Hematopoietic multipotent progenitor cell treated with erythropoietin and hydrocortisone succinate and interleukin-3 and kit ligand, for 8 days (in vitro differentiated cells): Measurements from ENCODE around the gene GATD1.

Experiments
- DNase-seq: peaks from one replicate; pipeline ENCODE4 v3.0.0-alpha.2; 2015

The GATD1 gene

DNA sequence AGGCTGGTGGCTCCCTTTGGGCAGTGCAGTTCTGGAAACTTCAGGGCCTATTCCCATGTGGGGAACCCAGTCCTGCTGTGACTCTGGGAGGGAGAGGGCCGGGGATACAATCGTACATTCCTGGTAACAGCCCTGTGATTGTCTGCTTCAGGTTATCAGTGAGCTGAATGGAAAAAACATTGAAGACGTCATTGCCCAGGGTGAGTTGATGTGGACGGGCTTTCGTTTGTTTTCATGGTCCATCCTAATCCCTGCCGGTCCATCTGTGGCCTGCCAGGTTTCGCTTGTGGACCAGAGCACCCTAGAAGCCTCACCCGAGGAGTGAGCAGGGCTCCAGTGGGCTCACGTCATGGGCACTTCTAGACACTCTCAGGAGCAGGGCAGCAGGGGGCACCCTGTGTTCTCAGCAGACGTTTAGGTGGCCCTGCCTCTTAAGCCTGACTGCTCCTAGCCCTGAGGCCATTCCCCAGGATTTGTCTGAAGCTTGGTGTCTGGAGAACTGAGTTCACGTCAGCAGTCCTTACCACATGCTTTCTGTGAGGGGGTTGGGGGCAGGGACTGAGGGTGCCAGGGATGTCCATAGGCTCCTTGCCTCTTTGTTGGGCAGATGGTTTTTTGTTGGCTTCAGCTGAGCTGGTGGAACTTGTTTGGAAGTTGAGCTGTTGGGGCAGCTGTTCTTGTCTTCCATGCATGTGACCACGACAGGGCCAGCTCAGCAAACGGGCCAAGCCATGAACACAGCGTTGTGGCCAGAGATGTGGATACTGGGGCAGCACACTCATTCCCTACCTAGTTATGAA is 34.4 kb upstream of the GATD1 start:
- peak; percentile 57 for DNase-seq

DNA sequence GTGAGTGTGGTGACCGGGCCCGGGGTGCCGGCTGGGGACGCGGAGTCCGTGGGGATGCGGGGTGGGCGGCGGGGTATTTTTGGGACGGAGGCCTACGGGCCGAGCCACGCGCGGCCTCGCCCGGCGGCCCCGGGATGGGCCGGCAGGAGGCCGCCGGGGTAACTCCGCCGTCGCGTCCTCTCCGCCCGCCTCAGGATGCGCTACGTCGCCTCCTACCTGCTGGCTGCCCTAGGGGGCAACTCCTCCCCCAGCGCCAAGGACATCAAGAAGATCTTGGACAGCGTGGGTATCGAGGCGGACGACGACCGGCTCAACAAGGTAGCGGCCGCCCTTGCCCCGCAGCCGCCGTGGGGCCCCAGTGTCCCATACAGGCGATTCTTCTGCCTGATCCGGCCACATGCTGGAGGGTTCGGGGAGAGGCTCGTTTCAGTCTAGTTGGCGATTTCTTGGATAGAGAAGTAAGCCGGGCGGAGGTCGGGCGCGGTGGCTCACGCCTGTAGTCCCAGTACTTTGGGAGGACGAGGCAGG is 32.8 kb upstream of the GATD1 start:
- DNase-seq: no peak

DNA sequence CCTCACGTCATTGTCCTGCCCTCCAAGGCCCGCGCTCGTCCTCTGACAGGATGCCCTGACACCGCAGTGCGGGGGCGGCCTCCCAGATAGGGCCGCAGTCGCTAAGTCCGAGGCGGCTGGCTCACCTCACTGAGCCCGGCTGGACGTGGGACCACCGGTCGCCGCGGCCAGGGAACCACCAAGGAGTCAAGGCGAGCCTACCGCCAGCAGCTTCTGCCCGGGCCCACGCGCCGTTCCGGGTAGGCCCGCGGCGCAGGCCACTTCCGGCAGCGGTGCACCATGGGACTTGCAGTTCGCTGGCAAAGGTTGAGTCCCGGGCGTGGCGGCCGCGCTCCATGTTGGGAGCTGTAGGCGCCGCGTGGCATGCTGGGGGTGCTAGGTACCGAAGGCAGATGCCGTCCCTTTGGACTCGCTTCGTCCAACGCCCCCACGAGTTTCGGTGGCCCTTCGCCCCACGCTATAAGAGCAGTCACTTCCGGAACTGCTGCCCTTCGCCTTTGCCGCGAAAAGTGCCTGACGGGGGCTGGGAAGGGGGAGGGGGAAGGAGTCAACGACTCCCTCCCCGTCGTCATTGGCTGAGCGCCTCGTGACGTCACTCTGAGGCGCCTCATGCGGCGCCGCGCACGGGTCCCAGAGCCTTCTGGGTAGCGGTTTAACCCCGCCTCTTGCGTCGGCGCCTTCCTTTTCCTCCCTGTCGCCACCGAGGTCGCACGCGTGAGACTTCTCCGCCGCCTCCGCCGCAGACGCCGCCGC is 32.2 kb upstream of the GATD1 start, which contains the start of gene RPLP2:
Gene RPLP2 (plus strand): TSS at position 681 of the 753 bp plus-strand sequence. CDS start 268 bp downstream, outside the sequence.
- peak; percentile 97 for DNase-seq

DNA sequence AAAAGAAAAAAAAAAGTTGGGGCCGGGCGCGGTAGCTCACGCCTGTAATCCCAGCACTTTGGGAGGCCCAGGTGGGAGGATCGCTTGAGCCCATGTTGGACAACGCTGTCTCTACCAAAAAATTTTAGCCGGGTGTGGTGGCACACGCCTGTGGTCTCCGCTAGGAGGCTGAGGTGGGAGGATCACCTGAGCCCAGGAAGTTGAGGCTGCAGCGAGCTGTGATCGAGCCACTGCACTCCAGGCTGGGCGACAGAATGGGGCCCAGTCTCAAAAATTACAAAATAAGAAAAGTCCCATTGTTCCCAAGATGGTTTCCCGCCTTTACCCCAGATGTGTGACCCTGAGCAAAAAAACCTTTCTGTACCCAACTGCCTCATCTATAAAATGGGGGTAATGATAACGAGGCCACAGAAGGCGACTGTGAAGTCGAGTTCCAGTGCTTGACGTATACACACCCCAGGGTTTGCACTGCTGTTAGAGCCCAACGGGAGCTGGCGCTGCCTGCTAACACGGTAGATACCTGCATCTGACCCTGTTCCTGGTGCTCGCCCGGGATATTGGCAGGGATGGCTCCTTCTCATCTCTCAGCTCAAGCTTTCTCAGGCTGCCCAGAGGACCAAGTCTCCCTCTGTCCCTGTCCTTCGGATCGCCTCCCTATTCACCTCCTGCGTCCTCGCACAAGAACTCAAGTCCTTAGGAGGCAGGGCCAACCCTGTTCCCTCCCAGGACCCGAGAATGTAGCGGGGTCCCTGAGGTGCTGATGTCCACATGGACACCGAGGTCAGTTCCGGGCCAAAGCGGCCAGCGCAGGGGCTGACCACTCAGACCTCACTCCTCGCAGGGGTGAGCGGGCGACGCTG is 31.4 kb upstream of the GATD1 start:
- DNase-seq: peak; percentile 46

DNA sequence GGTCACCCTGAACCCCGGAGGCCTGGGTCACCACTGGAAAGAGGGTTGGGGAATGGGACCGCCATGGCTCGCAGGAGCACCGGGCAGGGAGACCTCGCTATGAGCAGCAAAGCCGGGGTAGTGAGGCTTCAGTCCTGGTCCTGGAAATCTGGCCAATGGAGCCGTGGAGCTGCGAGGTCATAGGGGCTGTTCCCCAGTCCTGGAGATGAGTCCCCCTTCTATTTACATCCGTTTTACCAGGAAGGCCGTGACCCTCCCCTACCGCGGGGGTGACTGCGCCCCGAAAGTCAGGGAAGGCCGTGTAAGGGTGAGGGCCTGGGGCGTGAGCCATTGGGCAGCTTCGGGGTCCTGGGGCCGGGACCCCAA is 27.3 kb upstream of the GATD1 start:
- DNase-seq: peak; percentile 12

DNA sequence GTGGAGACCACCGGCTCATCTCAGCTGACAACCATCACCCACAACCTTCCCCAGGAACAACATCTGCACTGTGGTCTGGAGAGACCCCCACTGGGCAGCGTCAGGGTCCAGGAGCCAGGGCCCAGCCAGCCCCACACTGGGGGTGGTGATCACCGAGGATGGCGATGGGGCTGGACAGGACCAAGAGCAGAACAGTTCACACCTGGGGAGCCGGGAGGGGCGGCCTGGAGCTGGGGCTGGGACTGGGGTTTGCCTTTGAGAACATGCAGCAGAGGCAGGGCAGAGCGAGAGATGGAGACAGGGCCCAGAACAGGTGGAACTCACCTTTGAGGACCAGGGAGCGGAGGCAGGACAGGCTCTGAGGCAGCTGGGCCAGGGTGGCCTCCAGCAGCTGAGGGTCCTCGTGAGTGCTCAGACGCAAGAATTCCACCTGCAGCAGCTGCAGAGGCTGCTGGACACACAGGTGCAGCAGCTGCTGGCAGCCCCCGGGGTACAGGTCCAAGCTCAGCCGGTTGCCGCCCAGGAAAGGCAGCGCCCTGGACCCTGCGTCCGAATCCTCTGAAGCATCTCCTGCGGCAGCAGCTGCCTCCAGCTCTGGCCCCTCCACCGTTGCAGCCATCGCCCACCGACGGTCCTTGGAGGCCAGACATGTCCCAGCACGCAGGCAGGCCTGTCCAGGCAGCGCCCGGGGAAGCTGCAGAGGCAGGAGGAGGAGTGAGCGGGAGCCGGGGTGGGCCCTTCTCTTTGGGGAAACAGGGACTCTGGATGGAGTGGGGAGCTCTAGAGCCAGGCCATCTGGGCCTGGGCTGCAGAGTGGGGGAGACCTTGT is 26.7 kb upstream of the GATD1 start:
- no peak for DNase-seq

DNA sequence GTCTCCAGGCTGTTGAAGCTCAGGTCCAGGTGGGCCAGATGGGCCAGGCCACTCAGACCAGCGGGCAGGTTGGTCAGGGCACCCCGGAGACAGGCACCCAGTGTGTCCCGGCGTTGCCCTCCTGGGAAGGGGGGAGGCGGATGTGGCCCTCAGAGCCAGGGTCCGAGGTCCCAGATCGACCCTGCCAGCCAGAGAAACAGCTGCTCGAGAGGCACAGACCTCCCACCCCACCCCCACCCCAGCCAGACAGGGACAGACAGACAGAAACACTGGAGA is 26.1 kb upstream of the GATD1 start:
- DNase-seq: no peak

DNA sequence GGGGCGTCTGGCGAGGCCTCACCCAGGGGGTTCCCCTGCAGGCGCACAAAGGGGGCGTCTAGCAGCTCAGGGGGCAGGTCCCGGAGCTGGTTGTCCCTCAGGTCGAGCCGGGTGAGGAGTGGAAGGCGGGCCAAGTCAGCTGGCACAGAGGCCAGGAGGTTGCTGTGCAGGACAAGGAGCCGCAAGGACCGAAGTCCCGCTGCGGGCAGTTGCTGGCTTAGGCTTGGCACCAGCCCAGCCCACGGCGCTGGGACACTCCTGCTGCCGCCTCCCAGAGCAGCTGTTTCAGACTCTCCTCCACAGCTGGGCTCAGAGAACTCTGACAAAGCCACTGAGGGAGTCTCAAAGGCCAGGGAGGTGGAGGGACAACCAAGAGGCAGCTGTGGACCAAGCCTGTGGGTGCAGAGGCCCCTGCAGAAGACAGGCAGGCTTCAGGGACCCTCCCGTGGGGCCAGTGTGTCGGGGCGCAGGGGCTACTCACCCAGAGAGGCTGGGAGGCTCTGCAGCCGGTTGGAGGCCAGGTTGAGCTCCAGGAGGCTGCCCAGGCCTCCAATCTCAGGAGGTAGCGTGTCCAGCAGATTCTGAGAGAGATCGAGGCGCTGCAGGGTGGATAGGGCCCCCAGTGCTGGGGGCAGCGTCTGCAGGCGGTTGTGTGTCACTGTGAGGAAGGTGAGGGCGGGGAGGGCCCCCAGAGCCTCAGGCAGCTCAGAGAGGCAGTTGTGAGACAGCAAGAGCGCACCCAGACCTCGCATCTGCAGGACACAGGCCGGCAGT is 25.6 kb upstream of the GATD1 start:
- no peak for DNase-seq

DNA sequence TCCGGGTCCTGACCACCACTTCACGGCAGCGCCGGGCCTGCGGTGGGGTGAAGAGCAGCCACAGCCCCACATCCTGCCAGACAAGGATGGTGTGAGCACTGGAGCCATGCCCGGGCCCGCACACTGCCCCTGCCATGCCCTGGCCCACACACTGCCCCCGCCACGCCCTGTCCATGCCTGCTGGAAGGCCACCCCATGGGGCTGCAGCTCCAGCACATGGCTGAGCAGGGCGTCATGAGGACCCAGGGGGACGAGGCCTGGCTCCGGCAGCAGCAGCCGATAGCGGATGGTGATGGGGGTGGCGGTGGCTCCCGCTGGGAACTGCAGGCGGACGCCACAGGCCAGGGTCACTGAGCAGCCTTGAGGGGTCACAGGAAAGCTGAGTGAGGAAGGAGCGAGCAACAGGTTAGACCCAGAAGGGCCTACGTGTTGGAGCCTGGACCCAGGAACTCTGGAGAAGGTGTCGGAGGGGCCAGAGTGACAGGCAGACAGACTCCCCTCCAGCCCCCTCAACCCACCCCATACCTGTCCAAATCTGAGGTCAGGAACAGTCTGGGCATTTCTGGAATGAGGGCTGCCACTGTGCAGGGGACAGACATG is 24.8 kb upstream of the GATD1 start:
- DNase-seq: no peak

DNA sequence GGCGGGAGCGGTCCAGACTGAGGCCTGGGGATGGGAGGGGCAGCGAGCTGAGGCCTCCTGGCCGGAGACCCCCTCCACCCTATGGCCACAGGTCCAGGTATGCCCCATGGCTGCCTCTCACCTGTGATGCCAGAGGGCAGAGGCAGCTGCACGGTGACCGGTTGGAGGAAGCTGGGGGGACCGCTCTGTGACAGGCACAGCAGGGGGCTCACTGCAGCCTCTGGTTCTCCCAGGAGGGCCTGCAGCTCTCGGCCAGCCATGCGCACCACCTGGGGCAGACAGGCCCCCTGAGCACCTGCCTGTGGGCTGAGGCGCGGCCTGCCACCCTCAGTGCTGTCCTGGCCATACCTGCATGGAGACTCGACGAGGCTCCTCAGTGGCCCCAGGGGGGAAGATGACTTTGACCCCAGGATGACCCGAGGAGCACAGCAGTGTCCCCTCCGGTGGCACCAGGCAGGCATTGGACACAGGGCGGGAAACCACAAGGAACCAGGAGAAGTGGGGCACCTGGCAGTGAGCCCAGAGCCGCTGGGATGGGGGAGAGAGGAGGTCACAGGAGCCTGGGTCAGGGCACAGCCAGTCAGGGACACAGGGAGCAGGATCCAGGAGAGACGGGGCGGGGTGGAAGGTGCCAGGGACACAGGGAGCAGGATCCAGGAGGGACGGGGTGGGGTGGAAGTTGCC is 24.0 kb upstream of the GATD1 start:
- DNase-seq: no peak

DNA sequence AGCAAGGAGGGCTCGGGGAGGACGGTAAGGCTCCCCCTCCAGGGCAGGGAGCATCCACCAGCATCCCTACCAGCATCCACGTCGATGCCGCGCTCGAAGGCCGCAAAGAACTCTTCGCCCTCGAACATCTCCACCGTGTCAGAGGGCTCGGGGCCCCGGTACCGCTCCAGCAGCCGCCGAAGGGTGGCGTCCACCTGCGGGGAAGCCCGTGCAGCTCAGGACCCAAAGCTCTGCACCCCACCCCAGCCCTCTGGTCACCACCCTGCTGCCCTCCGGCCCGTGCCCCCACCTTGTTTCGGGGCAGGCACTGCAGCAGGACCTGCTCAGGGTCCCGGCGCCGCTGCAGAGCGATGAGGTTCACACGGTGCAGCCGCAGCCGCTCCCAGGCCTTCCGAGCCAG is 23.2 kb upstream of the GATD1 start:
- no peak for DNase-seq

DNA sequence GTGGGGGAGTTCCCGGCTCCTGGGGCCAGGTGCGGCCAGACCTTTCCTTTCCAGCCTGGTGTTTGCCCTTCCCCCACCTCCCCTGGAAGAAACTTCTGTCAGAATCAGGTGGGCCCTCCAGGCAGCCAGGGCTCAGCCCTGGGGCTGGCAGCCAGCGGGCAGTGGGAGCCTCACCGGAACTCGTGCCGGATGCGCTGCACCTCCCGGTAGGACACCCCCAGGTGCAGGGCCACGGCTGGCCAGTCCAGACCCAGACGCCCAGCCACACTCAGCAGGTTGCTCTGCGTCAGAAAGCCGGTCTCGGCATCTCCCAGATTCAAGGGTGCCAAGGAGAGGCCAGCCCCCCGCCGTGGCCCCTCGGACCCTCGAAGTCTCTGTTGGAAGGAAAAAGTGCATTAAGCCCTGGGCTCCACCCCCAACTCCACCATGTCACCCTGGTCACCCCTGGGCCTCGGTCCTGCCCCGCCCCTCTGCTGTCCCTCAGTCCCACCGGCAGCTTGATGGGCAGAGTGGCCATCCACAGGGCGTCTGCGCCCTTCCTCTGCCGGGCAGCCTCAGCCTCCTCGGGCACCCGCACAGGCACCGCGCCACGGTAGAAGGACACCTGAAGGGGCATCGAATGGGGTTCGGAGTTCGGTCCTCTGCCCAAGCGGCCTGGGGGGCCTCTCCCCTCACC is 22.5 kb upstream of the GATD1 start:
- DNase-seq: no peak

DNA sequence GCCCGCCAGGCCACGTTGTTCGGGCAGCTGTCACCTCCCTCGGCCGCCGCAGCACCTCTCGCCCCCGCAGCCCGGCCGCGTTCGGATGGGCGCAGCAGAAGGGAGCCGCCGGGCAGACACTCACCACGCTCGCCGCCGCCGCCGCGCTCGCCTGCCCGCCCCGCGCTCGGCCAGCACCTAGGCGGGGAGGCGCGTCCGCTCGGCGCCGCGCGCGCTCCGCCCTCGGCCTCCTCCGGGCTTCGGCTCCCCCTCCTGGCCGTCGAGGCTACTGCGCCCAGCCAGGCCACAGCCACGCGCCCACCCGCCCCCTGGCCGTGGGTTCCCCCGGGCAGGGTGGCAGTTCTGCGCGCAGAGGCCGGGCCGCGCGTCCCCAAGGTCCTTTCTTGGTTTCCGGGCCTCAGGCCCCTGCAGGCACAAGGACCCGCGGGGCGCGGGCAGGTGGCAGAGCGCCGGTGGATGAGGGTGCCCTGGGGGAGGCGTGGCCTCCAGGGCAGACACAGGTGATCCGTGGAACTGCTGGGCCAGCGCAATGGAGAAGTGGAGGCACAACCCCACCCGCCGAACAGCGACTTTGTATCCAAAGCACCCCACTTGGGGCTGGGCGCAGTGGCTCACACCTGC is 20.9 kb upstream of the GATD1 start, which contains the start of gene SLC25A22:
Gene SLC25A22 (minus strand): TSS at position 189 of the 621 bp plus-strand sequence. CDS start 3,275 bp downstream, outside the sequence.
- peak; percentile 77 for DNase-seq

DNA sequence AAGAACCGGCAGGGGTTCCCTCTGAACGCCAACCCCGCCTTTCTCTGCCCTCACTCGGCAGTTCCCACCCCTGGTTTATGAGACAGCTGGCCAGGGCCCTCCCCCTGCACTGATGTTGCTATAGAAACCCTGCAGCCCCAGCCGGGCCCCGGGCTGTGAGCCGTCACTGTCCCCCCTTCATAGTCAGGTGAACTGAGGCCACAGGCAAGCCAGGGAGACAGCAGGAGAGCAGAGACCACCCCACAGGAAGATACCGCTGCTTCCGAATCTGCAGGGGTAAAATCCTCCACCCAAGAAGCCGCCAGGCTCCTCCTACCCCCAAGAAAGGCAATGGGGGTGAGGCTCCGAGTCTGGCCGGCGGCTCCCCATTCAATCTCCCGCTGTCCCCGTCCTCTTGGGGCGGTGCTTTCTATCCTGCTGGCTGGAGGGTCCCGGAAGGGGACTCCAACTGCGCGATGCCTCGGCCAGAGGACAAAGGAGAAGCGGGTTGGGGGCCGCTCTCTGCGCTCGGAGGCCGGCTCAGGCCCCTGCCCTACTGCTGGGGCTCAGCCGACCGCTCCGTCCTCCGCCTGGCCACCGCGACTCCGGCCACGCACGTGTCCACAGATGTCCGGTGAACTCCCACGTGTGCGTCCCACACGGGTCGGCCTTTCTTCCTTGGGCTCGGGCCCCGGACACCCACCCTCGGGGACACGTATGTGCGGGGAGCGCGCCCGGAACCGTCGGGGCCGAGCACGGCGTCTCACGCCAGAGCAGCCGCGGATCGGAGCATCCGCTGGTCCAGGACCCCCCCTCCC is 20.2 kb upstream of the GATD1 start:
- peak; percentile 73 for DNase-seq

DNA sequence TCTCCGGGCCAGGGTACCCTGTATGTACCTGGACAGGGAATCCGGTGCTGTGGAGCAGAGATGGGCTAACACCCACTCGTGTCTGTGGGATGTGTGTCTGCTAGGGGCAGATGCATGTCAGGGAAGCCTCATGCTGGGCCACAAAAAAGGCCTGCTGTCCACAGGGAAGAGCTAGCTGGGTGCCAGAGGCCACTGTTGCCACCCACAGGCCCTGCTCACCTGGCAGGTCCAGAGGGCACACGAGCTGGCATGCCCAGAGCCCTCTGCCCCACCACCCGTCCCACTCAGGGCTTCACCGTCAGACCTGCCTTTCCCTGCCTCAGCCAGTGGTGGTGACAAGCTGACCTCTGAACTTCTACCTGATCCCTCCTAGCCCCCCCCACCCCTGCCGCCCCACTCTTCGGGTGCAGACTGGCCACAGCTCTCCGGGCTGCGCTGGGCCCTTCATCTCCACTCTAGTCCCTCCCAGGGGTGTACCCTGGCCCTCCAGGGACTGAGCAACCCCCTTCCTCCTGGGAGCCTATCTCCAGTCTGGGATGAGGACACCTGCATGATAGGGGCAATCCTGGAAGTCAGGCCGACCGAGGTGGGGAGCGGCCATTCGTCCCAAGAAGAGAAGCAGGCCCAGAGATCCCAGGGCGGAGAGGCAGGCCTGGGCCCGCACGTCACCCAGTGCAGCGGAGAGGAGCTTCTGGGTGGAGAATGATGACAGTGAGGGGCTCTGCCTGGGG is 19.4 kb upstream of the GATD1 start:
- DNase-seq: no peak

DNA sequence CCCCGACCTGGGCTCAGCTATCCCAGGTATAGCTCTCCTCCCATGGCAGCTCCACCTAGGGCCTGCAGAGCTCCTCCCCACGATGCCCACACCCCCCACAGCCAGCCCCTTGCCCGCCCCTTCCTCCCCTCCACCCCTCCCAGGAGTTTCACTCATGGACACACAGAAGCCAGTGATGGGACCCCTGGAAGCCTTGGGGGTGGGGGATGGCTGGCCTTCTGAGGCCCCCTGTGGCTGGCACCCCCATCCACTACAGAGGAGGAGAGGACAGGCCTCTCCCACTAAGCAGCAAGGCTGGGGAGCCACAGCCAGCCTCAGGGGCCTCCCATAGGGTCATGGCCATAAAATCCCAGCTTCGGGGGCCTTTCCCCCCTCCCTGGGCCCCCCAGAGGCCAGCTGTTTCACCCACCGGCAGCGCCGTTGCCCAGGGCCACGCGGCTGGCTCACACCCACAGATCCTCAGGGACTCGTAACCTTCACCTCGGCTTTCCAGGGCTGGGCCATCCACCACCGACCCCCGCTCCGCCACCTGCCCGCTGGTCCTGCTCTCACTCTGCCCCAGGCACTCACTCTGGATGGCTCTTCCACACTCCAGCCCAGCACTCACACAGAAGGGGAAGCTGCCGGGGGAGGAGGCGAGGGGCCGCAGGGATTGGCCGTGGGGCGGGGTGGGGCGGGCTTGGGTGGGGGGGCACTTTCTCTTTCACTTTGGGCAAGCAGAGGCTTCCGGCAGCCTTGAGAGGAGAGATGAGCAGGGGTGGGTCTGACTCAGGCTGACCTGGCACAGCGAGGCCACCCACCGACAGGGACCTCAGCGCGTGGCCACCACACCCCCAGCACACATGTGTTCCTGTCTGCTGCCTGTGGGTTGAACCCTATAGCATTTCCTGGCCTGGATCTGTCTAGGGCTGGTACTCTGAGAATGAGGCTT is 18.6 kb upstream of the GATD1 start:
- DNase-seq: peak; percentile 73
